ENCODE measurements around the gene PREP. TPM values are rescaled to one million over a fixed set of nuclear protein-coding genes. Genes with fewer than 3 reads are reported as not detected.

Gene PREP
- total and polyA plus RNA-seq, 12 donors: 11.7 to 37.1 (median 17.7) TPM

- TF ChIP-seq CTCF (IDR thresholded peaks at IDR 0.05) (no peak), POLR2A (IDR thresholded peaks at IDR 0.05) (no peak)
- DNase-seq: no peak
- no peaks in the 10 kb centered on the region for H3K27me3 ChIP-seq
- no peak overlapping the region for H3K27ac ChIP-seq
- H3K4me3 ChIP-seq: no peak overlapping the region
- WGBS, 4 donors: 95 to 99% (median 98%) methylated on average over 16 of the region's 16 CpGs
- H3K4me1 ChIP-seq (replicated peaks in 1 of 2): no peaks in the 10 kb centered on the region
- peaks cover 0 to 4% (median 0%) of the 10 kb centered on the region in 3 donors for H3K9me3 ChIP-seq (replicated peaks in 1 of 3)
- intact Hi-C loops (cut with DNase I): no loop called here
- no peaks in the 10 kb centered on the region for H3K36me3 ChIP-seq (replicated peaks in 1 of 2)
Observed at GRCh38 chr6:105302617-105303128, 100.2 kb downstream of the PREP start.

GRCh38 chr6:105301756-105302616 lies 100.9 kb downstream of the PREP start:
- 96% methylated on average over 18 of the region's 18 CpGs for WGBS, 4 donors
- H3K36me3 ChIP-seq (replicated peaks in 1 of 2): no peaks in the 10 kb centered on the region
- no peak overlapping the region for H3K4me3 ChIP-seq
- H3K4me1 ChIP-seq (replicated peaks in 1 of 2): no peaks in the 10 kb centered on the region
- no peaks in the 10 kb centered on the region for H3K27me3 ChIP-seq
- no peak overlapping the region for H3K27ac ChIP-seq
- TF ChIP-seq CTCF (IDR thresholded peaks at IDR 0.05) (no peak), POLR2A (IDR thresholded peaks at IDR 0.05) (no peak)
- H3K9me3 ChIP-seq (replicated peaks in 1 of 3): peaks cover 0 to 4% (median 0%) of the 10 kb centered on the region in 3 donors
- DNase-seq: no peak
- intact Hi-C loops (cut with DNase I): no loop called here

GRCh38 chr6:105301072-105301503 lies 101.8 kb downstream of the PREP start:
- DNase-seq: no peak
- Histone ChIP-seq H3K9me3 (replicated peaks in 1 of 3) (peaks cover 0 to 4% (median 0%) of the 10 kb centered on the region in 3 donors), H3K27ac (no peak overlapping the region), H3K4me3 (no peak overlapping the region), H3K36me3 (replicated peaks in 1 of 2) (no peaks in the 10 kb centered on the region), H3K27me3 (no peaks in the 10 kb centered on the region), H3K4me1 (replicated peaks in 1 of 2) (no peaks in the 10 kb centered on the region)
- TF ChIP-seq CTCF (IDR thresholded peaks at IDR 0.05) (no peak), POLR2A (IDR thresholded peaks at IDR 0.05) (no peak)
- WGBS, 4 donors: 80 to 89% (median 88%) methylated on average over 4 of the region's 4 CpGs
- intact Hi-C loops (cut with DNase I): no loop called here

- no peaks in the 10 kb centered on the region for H3K4me1 ChIP-seq (replicated peaks in 1 of 2)
- no peaks in the 10 kb centered on the region for H3K36me3 ChIP-seq (replicated peaks in 1 of 2)
- H3K27me3 ChIP-seq: no peaks in the 10 kb centered on the region
- WGBS, 4 donors: 93 to 97% (median 96%) methylated on average over 5 of the region's 5 CpGs
- no peak for TF ChIP-seq POLR2A (IDR thresholded peaks at IDR 0.05)
- no peak for TF ChIP-seq CTCF (IDR thresholded peaks at IDR 0.05)
- peaks cover 0 to 4% (median 0%) of the 10 kb centered on the region in 3 donors for H3K9me3 ChIP-seq (replicated peaks in 1 of 3)
- DNase-seq: no peak
- H3K27ac ChIP-seq: no peak overlapping the region
- no peak overlapping the region for H3K4me3 ChIP-seq
- intact Hi-C loops (cut with DNase I): no loop called here
Observed at GRCh38 chr6:105300090-105300489, 102.8 kb downstream of the PREP start.
